Measurements from ENCODE around the gene TEAD1.
"Not testable (repeated sequence)": the region's sequence is repeated elsewhere in the genome, so short reads cannot be mapped to it uniquely, and the experiment has no call there.

Gene TEAD1

DNA sequence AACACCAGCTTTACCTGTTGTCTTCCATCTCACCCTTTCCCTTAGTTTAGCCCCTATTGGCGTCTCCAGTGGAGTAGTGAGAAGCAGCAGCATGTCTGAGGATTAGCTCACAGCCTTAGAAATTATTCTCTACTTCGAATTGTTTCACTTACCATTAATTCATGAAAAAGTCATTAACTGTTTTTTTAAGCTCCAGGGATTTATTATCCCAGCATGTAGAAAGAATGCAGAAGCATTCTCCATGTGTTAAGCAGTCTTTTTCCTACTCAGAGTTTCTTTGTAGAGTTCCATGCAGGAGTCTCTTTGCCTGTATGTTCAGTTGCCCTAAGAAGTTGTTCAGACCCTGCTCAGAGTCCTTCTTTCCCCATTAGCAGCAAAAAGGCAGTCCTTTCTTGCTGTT lies 197.0 kb downstream of the TEAD1 start:
- Histone ChIP-seq H3K4me3 (replicated peaks; ENCODE audit: insufficient read depth, low read length) (no peak overlapping the region), H3K27me3 (ENCODE audit: insufficient read depth, poor library complexity, severe bottlenecking) (no peaks in the 10 kb centered on the region), H3K27ac (replicated peaks) (no peak overlapping the region)
- TF ChIP-seq POLR2AphosphoS5 (IDR thresholded peaks at IDR 0.05; ENCODE audit: low read depth) (no peak), GABPA (IDR thresholded peaks at IDR 0.05; ENCODE audit: low read depth) (no peak), SPI1 (IDR thresholded peaks at IDR 0.05; ENCODE audit: borderline replicate concordance, low read depth) (no peak)
- TF ChIP-seq, protein P1, sequence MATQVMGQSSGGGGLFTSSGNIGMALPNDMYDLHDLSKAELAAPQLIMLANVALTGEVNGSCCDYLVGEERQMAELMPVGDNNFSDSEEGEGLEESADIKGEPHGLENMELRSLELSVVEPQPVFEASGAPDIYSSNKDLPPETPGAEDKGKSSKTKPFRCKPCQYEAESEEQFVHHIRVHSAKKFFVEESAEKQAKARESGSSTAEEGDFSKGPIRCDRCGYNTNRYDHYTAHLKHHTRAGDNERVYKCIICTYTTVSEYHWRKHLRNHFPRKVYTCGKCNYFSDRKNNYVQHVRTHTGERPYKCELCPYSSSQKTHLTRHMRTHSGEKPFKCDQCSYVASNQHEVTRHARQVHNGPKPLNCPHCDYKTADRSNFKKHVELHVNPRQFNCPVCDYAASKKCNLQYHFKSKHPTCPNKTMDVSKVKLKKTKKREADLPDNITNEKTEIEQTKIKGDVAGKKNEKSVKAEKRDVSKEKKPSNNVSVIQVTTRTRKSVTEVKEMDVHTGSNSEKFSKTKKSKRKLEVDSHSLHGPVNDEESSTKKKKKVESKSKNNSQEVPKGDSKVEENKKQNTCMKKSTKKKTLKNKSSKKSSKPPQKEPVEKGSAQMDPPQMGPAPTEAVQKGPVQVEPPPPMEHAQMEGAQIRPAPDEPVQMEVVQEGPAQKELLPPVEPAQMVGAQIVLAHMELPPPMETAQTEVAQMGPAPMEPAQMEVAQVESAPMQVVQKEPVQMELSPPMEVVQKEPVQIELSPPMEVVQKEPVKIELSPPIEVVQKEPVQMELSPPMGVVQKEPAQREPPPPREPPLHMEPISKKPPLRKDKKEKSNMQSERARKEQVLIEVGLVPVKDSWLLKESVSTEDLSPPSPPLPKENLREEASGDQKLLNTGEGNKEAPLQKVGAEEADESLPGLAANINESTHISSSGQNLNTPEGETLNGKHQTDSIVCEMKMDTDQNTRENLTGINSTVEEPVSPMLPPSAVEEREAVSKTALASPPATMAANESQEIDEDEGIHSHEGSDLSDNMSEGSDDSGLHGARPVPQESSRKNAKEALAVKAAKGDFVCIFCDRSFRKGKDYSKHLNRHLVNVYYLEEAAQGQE (IDR thresholded peaks at IDR 0.05; ENCODE audit: insufficient replicate concordance, low read depth), result no peak
- TF ChIP-seq, protein P2, sequence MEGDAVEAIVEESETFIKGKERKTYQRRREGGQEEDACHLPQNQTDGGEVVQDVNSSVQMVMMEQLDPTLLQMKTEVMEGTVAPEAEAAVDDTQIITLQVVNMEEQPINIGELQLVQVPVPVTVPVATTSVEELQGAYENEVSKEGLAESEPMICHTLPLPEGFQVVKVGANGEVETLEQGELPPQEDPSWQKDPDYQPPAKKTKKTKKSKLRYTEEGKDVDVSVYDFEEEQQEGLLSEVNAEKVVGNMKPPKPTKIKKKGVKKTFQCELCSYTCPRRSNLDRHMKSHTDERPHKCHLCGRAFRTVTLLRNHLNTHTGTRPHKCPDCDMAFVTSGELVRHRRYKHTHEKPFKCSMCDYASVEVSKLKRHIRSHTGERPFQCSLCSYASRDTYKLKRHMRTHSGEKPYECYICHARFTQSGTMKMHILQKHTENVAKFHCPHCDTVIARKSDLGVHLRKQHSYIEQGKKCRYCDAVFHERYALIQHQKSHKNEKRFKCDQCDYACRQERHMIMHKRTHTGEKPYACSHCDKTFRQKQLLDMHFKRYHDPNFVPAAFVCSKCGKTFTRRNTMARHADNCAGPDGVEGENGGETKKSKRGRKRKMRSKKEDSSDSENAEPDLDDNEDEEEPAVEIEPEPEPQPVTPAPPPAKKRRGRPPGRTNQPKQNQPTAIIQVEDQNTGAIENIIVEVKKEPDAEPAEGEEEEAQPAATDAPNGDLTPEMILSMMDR (IDR thresholded peaks at IDR 0.05; ENCODE audit: insufficient read depth, low read length), result no peak
- no peak for DNase-seq (ENCODE audit: low read depth in 1 of 2, low spot score in 1 of 2)

DNA sequence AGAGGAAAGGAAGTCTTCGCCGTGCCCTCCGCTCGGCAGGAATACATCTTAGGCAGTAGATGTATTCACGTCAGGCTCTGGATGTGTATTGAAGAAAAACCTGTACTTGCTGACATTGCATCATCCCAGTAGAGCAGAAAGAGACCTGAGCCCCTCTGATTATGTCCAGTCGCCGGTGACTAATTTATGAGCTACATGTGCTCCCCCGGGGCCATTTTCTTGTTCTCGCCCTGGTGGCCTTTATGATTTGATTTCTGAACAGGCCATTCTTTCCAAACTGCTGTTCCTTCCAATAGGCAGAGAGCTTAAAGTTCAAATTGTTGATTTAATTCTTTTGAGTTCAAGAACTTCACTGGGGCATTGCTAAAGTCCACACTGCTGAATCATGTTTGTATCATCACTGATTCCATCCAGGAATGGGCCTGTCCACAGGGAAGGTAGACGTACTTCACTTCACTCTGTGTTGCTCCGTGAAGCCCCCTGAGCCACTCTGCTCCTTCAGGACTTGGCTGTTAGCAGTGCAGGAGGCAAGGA lies 197.6 kb downstream of the TEAD1 start:
- TF ChIP-seq GABPA (IDR thresholded peaks at IDR 0.05; ENCODE audit: low read depth), result no peak
- DNase-seq (ENCODE audit: low read depth in 1 of 2, low spot score in 1 of 2), result no peak
- no peaks in the 10 kb centered on the region for H3K27me3 ChIP-seq (ENCODE audit: insufficient read depth, poor library complexity, severe bottlenecking)
- H3K27ac ChIP-seq (replicated peaks), result no peak overlapping the region
- H3K4me3 ChIP-seq (replicated peaks; ENCODE audit: insufficient read depth, low read length), result no peak overlapping the region

DNA sequence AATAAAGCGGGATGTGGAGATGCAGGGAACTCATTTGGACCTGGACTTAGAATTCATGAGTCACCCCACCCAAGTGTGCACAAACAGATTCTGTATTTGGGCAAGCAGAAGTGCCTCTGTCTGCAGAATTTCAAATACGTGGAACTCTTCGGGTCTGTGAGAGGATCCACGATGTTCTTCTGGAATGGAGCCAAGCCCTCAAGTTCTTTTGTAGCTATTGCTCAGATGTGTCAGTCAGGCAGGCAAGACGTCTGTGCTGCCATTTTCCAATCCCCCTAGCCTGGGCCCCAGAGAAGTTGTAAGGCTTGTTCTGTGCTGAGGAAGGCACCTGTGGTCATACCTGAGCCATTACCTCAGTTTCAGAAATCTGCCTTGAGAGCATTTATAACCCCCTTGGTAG lies 202.1 kb downstream of the TEAD1 start:
- Histone ChIP-seq H3K27me3 (ENCODE audit: insufficient read depth, poor library complexity, severe bottlenecking) (no peaks in the 10 kb centered on the region), H3K4me3 (replicated peaks; ENCODE audit: insufficient read depth, low read length) (no peak overlapping the region), H3K27ac (replicated peaks) (no peak overlapping the region)
- no peak for DNase-seq (ENCODE audit: low read depth in 1 of 2, low spot score in 1 of 2)
- TF ChIP-seq, protein P2 (IDR thresholded peaks at IDR 0.05; ENCODE audit: insufficient read depth, low read length), result no peak
- TF ChIP-seq, protein P1 (IDR thresholded peaks at IDR 0.05; ENCODE audit: insufficient replicate concordance, low read depth), result no peak
- no peak for TF ChIP-seq POLR2AphosphoS5 (IDR thresholded peaks at IDR 0.05; ENCODE audit: low read depth)
- no peak for TF ChIP-seq GABPA (IDR thresholded peaks at IDR 0.05; ENCODE audit: low read depth)
- TF ChIP-seq SPI1 (IDR thresholded peaks at IDR 0.05; ENCODE audit: borderline replicate concordance, low read depth), result no peak

DNA sequence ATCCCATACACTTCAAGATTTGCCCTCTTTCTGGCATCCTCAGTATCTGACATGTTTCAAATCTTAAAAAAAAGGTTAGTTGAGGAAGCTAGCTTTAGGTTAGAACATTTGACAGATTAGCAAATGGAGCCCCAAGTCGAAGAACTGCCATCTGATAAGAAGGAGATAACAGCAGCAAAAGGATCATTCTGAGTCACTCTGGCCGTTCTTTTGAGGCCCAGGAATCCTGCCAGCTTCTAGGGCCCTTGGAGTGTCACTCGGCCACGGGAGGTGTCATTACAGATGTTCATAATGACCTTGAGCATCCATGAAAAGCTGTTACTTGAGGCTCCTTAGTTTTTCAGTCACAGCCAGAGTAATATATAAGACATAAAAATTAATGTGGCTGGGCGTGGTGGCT lies 202.8 kb downstream of the TEAD1 start:
- DNase-seq (ENCODE audit: low read depth in 1 of 2, low spot score in 1 of 2), result no peak
- no peak for TF ChIP-seq POLR2AphosphoS5 (IDR thresholded peaks at IDR 0.05; ENCODE audit: low read depth)
- TF ChIP-seq, protein P1 (IDR thresholded peaks at IDR 0.05; ENCODE audit: insufficient replicate concordance, low read depth), result no peak
- TF ChIP-seq SPI1 (IDR thresholded peaks at IDR 0.05; ENCODE audit: borderline replicate concordance, low read depth), result no peak
- TF ChIP-seq GABPA (IDR thresholded peaks at IDR 0.05; ENCODE audit: low read depth), result no peak
- TF ChIP-seq, protein P2 (IDR thresholded peaks at IDR 0.05; ENCODE audit: insufficient read depth, low read length), result no peak
- H3K27me3 ChIP-seq (ENCODE audit: insufficient read depth, poor library complexity, severe bottlenecking), result no peaks in the 10 kb centered on the region
- H3K4me3 ChIP-seq (replicated peaks; ENCODE audit: insufficient read depth, low read length), result no peak overlapping the region
- H3K27ac ChIP-seq (replicated peaks), result no peak overlapping the region

DNA sequence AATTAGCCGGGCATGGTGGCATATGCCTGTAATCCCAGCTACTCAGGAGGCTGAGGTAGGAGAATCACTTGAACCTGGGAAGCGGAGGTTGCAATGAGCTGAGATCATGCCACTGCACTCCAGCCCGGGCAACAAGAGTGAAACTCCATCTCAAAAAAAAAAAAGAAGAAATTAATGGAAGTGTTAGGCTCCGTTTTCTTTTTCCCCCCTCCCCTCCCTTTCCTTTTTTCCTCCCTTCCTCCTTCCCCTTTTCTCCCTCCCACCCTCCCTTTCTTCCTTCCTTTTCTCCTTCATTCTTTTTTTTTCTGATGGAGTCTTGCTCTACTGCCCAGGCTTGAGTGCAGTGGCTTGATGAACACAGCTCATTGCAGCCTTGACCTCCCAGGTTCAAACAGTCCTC lies 203.3 kb downstream of the TEAD1 start:
- H3K27ac ChIP-seq (replicated peaks); DNase-seq (ENCODE audit: low read depth in 1 of 2, low spot score in 1 of 2); H3K27me3 ChIP-seq (ENCODE audit: insufficient read depth, poor library complexity, severe bottlenecking); H3K4me3 ChIP-seq (replicated peaks; ENCODE audit: insufficient read depth, low read length): not testable (repeated sequence)
